Astrocyte (in vitro differentiated cells and primary cell): ENCODE data around the gene CRTAP. TPM values are rescaled to one million over a fixed set of nuclear protein-coding genes. Genes with fewer than 3 reads are reported as not detected.

Experiments used
- DNase-seq: peaks from one replicate; pipeline ENCODE4 v3.0.0-alpha.2; 2010; ENCODE audit warnings: low read depth
- FAIRE-seq: peaks from 2 replicates; lab custom pipeline; 2011; peaks lifted over from hg19 to GRCh38; lab: Jason Lieb, UNC
- H2AFZ ChIP-seq: 2 replicates; pipeline ENCODE4 v1.6.0; 2012; ENCODE audit warnings: low read depth, low read length, inconsistent platforms
- H3K27ac ChIP-seq: 2 replicates; pipeline ENCODE4 v1.5.1; 2011; ENCODE audit warnings: low read depth, low read length, inconsistent platforms
- H3K27me3 ChIP-seq: 2 replicates; pipeline ENCODE4 v1.6.0; 2011; ENCODE audit warnings: low read length, inconsistent platforms; ENCODE audit not compliant: insufficient read depth
- H3K36me3 ChIP-seq: 2 replicates; pipeline ENCODE4 v1.5.1; 2011; ENCODE audit warnings: low read length, inconsistent platforms; ENCODE audit not compliant: insufficient read depth
- H3K4me1 ChIP-seq: 2 replicates; pipeline ENCODE4 v1.5.1; 2011; ENCODE audit warnings: low read length, inconsistent platforms; ENCODE audit not compliant: insufficient read depth
- H3K4me2 ChIP-seq: 2 replicates; pipeline ENCODE4 v1.6.0; 2012; ENCODE audit warnings: low read length, inconsistent platforms
- H3K4me3 ChIP-seq: 2 replicates; pipeline ENCODE4 v1.5.1; 2011; ENCODE audit warnings: low read depth, mild to moderate bottlenecking, low read length, inconsistent platforms; ENCODE audit not compliant: insufficient read depth
- H3K79me2 ChIP-seq: 2 replicates; pipeline ENCODE4 v1.6.0; 2012; ENCODE audit warnings: mild to moderate bottlenecking, low read length, inconsistent platforms; ENCODE audit not compliant: insufficient read depth
- H3K9ac ChIP-seq: 2 replicates; pipeline ENCODE4 v1.6.0; 2012; ENCODE audit warnings: mild to moderate bottlenecking, low read length, inconsistent platforms
- H3K9me3 ChIP-seq: 2 replicates; pipeline ENCODE4 v1.5.1; 2012; ENCODE audit warnings: low read depth, mild to moderate bottlenecking, low read length, inconsistent platforms; ENCODE audit not compliant: insufficient read depth
- H4K20me1 ChIP-seq: 2 replicates; pipeline ENCODE4 v1.6.0; 2012; ENCODE audit warnings: low read length, inconsistent platforms; ENCODE audit not compliant: insufficient read depth
- H3K27ac Mint-ChIP-seq: one replicate; pipeline ENCODE4 v1.8.0; 2021; ENCODE audit warnings: mild to moderate bottlenecking, mixed read lengths; ENCODE audit not compliant: unreplicated experiment
- H3K27me3 Mint-ChIP-seq: one replicate; pipeline ENCODE4 v1.8.0; 2021; ENCODE audit warnings: low read depth, mixed read lengths; ENCODE audit not compliant: unreplicated experiment
- H3K36me3 Mint-ChIP-seq: one replicate; pipeline ENCODE4 v1.8.0; 2021; ENCODE audit warnings: low read depth, mixed read lengths; ENCODE audit not compliant: unreplicated experiment
- H3K4me1 Mint-ChIP-seq: one replicate; pipeline ENCODE4 v1.8.0; 2021; ENCODE audit warnings: low read depth, mixed read lengths; ENCODE audit not compliant: unreplicated experiment
- H3K4me3 Mint-ChIP-seq: one replicate; pipeline ENCODE4 v1.8.0; 2021; ENCODE audit warnings: mild to moderate bottlenecking, moderate library complexity, mixed read lengths; ENCODE audit not compliant: unreplicated experiment
- H3K9me3 Mint-ChIP-seq: one replicate; pipeline ENCODE4 v1.8.0; 2021; ENCODE audit warnings: mild to moderate bottlenecking, mixed read lengths; ENCODE audit not compliant: unreplicated experiment
- CTCF ChIP-seq: IDR thresholded peaks from 2 replicates; pipeline ENCODE4 v1.5.1; 2011; ENCODE audit warnings: low read depth, mild to moderate bottlenecking, inconsistent platforms, low read length, moderate library complexity; ENCODE audit not compliant: insufficient read depth
- EZH2 ChIP-seq: IDR thresholded peaks from 2 replicates; pipeline ENCODE4 v1.6.1; 2012; ENCODE audit warnings: mild to moderate bottlenecking, low read length, inconsistent platforms; ENCODE audit not compliant: insufficient read depth
- total RNA-seq: library from RNA; stranded (reverse); gene quantifications from 2 replicates; pipeline ENCODE4 v1.2.1, GENCODE V29; 2021

CRTAP gene
- total RNA-seq, 1 donor from 2014 or later: 145 TPM

GRCh38 chr3:33184863-33185262 is 71.0 kb downstream of the CRTAP start:
- Histone ChIP-seq H3K36me3 (no peaks in the 10 kb centered on the region), H3K27me3 (no peaks in the 10 kb centered on the region), H3K27ac (no peak overlapping the region), H3K4me1 (no peaks in the 10 kb centered on the region), H3K79me2 (no peaks in the 10 kb centered on the region), H3K9ac (no peak overlapping the region), H3K9me3 (no peaks in the 10 kb centered on the region), H2AFZ (no peak overlapping the region), H4K20me1 (no peaks in the 10 kb centered on the region), H3K4me3 (no peak overlapping the region), H3K4me2 (no peak overlapping the region)
- Mint-ChIP-seq H3K4me3 (no peak overlapping the region), H3K27me3 (no peaks in the 10 kb centered on the region), H3K36me3 (no peaks in the 10 kb centered on the region), H3K9me3 (peaks cover 6% of the 10 kb centered on the region), H3K4me1 (peaks cover 8% of the 10 kb centered on the region), H3K27ac (no peak overlapping the region)
- DNase-seq: no peak
- TF ChIP-seq EZH2 (no peak), CTCF (no peak)
- FAIRE-seq: no peak

GRCh38 chr3:33186524-33187367 is 72.9 kb downstream of the CRTAP start:
- no peak for FAIRE-seq
- peaks cover 8% of the 10 kb centered on the region for H3K4me1 Mint-ChIP-seq
- no peak overlapping the region for H2AFZ ChIP-seq
- TF ChIP-seq EZH2 (no peak), CTCF (no peak)
- H3K9me3 Mint-ChIP-seq: peaks cover 6% of the 10 kb centered on the region
- no peak overlapping the region for H3K4me3 Mint-ChIP-seq
- no peak overlapping the region for H3K4me3 ChIP-seq
- peak; percentile 25 for DNase-seq
- H3K4me1 ChIP-seq: no peaks in the 10 kb centered on the region
- H3K9ac ChIP-seq: no peak overlapping the region
- no peaks in the 10 kb centered on the region for H3K27me3 Mint-ChIP-seq
- H3K27me3 ChIP-seq: no peaks in the 10 kb centered on the region
- no peaks in the 10 kb centered on the region for H3K9me3 ChIP-seq
- H3K36me3 Mint-ChIP-seq: no peaks in the 10 kb centered on the region
- no peaks in the 10 kb centered on the region for H3K79me2 ChIP-seq
- H4K20me1 ChIP-seq: no peaks in the 10 kb centered on the region
- H3K4me2 ChIP-seq: peak overlapping the region; percentile 28
- H3K36me3 ChIP-seq: no peaks in the 10 kb centered on the region
- H3K27ac ChIP-seq: peak overlapping the region; percentile 5
- no peak overlapping the region for H3K27ac Mint-ChIP-seq

- H3K79me2 ChIP-seq: no peaks in the 10 kb centered on the region
- no peak overlapping the region for H3K4me3 ChIP-seq
- no peaks in the 10 kb centered on the region for H4K20me1 ChIP-seq
- H3K27me3 ChIP-seq: no peaks in the 10 kb centered on the region
- FAIRE-seq: no peak
- peak; percentile 41 for DNase-seq
- no peaks in the 10 kb centered on the region for H3K4me1 ChIP-seq
- peaks cover 6% of the 10 kb centered on the region for H3K9me3 Mint-ChIP-seq
- no peaks in the 10 kb centered on the region for H3K27me3 Mint-ChIP-seq
- peaks cover 8% of the 10 kb centered on the region for H3K4me1 Mint-ChIP-seq
- H3K27ac ChIP-seq: peak overlapping the region; percentile 5
- no peak overlapping the region for H3K4me3 Mint-ChIP-seq
- H3K36me3 ChIP-seq: no peaks in the 10 kb centered on the region
- no peak overlapping the region for H3K27ac Mint-ChIP-seq
- peak overlapping the region; percentile 28 for H3K4me2 ChIP-seq
- no peaks in the 10 kb centered on the region for H3K36me3 Mint-ChIP-seq
- H3K9me3 ChIP-seq: no peaks in the 10 kb centered on the region
- H2AFZ ChIP-seq: no peak overlapping the region
- TF ChIP-seq CTCF (no peak), EZH2 (no peak)
- H3K9ac ChIP-seq: no peak overlapping the region
Measured at GRCh38 chr3:33187368-33187634, 73.5 kb downstream of the CRTAP start.
